Activated T-cell treated with anti-CD3 and anti-CD28 coated beads for 24 hours (primary cell): ENCODE results near the gene NTN4.
"Not testable (repeated sequence)": the region's sequence is repeated elsewhere in the genome, so short reads cannot be mapped to it uniquely, and the experiment has no call there.

Source experiments
- DNase-seq: peaks from one replicate; pipeline ENCODE4 v3.0.0-alpha.2; 2020; ENCODE audit warnings: low read depth

NTN4 gene

GRCh38 chr12:95790033-95790916 is at the start of gene NTN4:
Gene NTN4, minus strand, starts transcription at chr12:95790764. Its CDS starts 455 bp downstream, at chr12:95790309.
- DNase-seq: no peak

DNA sequence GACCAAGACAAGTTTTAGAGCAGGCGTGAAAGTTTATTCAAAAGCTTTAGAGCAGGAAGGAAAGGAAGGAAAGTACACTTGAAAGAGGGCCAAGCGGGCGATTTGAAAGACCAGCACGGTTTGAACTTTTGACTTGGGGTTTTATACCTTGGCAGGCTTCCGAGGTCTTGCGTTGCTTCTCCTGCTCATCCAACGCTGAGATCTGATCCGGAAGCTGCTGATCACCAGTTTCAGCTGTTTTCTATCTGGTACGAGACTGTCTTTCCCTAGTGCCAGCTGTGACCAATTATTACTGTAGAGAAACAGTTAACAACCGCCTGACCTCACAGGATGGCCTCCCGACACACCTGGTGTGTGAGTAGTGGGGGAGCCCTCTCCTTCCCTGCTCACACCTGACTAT is 47.6 kb upstream of the NTN4 start:
- DNase-seq: no peak

- DNase-seq: no peak
Measured at GRCh38 chr12:95837240-95838038, 46.9 kb upstream of the NTN4 start.

GRCh38 chr12:95836630-95837239 is 46.2 kb upstream of the NTN4 start:
- no peak for DNase-seq

DNA sequence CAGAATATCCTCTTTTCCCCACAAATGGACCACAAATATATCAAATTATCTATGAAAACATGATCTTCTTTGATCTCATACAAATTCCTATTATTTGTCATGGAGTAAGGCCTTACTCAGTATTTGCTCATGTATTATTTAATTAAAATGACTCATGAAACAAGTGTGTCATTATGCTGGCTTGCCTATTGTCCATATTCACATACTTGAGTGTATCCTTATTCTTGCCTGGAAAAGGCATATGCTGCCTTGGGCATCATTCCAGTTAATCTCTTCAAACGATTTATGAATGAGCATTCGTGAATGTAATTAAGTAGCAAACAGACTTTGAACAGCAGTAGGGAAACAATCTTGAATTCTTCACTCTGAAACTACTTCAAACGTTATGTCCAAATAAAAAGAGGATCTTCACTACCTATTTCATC is 45.6 kb upstream of the NTN4 start:
- DNase-seq: no peak

DNA sequence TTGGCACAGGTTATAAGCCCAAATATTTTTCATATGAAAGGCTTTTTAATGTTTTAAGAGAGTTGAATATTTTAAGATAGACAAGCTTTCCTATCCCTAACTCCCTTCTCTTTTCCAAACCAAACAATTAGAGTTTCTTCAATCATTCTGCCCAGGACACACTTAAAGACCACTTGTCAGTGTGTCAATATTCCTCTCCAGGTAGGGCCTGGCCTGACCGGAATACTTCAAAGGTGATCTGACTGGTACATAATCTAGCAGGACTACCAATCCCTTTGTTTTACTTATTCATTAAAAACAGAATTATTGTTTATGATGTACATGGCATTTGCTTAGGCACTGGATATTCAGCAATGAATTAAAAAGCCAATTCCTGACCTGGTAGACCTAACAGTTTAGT is 44.0 kb upstream of the NTN4 start:
- DNase-seq: no peak

- DNase-seq: no peak
Measured at GRCh38 chr12:95830335-95831089, 39.9 kb upstream of the NTN4 start.

DNA sequence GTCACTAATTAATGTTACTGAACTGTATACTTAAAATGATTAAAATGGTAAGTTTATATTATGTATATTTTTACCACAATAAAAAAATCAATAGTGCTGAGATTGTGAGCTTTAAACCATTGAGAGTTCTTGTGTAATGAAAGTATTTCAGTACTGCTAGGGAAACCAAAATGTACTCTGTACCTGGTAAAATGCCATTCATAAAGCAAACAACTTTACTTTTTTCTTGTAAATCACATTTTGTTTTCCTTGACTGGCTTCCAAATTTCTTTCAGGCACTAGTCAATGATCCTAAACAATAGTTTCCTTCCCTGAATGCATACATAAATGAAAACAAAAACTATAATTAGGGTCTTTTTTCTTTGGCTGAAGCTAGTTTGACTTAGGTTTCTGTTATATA is 38.8 kb upstream of the NTN4 start:
- DNase-seq: no peak

GRCh38 chr12:95820096-95820703 is 29.6 kb upstream of the NTN4 start:
- DNase-seq: no peak

DNA sequence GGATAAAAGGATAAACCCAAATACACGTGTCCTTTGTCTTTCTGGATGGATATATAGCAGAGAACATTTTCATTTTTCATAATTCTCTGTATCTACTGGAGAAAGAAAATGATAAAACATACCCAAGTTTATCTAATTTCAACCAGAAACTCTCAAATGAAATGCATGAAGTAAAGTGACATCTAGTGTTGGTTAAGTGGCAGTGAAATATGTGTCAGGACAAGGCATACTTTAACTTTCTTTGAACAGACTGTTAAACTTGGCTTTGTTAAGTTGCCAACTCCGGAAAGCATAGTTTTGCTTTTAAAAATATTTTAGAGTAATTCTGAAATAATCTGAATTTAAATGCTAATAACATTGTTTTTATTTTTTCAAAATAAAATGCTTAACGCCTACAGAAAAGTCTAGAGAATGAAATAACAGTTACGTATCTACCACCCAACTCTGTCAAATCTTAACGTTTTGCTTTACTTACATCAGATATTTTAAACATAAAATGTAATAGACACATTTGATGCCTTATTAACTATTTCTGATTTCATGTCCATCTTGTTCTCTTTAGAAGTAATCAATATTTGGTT is 25.2 kb upstream of the NTN4 start:
- no peak for DNase-seq

GRCh38 chr12:95812155-95812554 is 21.6 kb upstream of the NTN4 start:
- DNase-seq: not testable (repeated sequence)

DNA sequence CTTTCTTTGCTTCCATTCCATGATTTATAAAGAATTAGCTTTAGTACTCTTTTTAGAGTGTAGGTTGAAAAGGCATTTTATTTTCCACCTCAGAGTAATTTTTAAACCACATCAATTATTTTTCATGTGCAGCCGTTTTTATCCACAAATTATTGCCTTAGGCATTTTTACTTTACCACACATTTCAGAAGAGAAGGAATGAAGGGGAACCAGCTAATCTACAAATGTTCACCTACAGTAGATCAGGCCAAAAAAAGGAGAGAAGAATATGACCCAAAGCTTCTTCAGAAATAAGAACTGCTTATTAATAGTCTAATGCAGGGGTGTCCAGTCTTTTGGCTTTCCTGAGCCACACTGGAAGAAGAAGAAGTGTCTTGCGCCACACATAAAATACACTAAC is 19.8 kb upstream of the NTN4 start:
- DNase-seq: no peak

GRCh38 chr12:95809000-95809680 is 18.6 kb upstream of the NTN4 start:
- no peak for DNase-seq

DNA sequence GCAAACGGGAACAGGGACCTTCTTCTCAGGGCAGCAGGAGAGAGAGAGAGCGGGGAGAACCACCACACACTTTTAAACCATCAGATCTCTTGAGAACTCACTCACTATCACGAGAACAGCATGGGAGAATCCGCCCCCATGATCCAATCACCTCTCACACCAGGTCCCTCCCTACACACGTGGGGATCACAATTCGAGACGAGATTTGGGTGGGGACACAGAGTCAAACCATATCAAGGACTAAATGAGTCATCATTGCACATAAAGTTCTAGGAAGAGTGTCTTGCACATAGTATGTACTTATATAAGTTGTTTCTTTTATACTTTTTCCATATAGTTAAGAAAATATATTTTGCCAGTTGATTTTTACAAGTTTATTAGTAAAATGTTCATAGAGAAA is 17.6 kb upstream of the NTN4 start:
- DNase-seq: no peak

GRCh38 chr12:95805864-95806671 is 15.5 kb upstream of the NTN4 start:
- no peak for DNase-seq

DNA sequence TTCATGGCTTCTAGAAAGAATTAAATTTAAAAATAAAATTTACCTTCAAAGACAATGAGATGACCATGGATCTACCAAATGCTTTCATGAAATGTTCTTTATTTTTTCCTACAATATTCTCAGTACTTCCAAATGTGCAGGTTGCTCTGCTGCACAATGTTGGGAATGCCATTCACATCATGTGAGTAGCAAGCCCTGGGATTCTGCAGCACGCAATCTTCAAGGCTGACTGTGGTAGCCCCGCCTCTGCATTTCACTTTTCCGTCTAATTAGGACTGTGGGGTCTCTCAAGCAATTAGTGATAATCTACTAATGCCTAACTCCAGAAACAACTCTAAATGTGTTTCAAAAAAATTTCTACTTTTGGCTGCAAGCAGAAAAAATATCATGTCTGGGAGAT is 13.7 kb upstream of the NTN4 start:
- DNase-seq: no peak

DNA sequence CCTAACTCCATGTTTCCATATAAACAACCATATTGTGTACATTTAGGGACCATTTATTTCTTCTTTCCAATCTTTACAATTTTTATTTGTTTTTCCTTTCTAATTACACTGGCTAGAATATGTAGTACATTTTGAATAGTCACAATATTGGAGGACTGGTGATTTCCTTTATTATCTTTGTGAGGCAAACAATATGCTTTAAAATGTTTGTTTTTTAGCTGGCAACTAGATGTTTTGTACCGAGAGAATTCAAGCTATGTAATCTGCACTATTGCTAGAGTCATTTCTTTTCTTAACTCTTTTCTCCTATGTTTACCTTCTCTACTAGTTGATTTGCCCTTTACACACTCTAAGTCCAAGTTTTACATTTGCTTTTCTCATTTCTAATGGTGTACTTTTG is 13.3 kb upstream of the NTN4 start:
- DNase-seq: no peak

DNA sequence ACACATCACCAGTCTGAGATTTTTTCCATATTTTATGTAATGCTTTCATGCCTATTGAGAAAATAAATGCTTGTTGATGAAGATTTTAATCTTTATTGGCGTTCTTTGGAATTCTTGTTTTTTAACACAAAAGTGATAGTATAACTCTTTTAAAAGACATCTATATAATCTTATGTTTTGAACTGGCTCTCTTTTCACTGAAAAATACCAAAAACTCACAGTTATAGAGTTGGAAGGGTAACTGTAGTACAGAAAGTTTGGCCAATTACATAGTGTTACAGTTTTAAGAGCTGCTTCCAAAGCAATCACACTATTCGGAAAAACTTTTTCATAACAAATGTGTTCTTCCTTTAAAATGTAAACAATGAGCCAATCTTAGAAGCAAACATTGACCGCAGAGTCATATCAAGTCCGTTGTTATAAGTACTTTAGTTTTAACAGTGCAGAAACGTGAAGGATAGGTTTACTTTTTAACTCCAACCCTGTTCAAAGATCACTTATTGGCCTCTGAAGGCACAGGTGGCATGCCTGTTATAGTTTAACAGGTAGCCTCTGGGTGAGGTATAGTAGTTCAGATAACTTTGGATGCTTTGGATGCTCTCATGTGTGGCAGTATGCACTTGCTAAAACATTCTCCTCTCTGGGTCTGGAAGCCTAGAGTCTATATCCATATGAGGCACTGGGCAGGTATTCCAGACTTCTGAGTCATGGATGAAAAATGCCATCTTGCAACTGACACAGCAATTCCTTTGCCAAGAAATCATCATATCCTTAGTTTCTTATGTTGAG is 12.1 kb upstream of the NTN4 start:
- DNase-seq: no peak

DNA sequence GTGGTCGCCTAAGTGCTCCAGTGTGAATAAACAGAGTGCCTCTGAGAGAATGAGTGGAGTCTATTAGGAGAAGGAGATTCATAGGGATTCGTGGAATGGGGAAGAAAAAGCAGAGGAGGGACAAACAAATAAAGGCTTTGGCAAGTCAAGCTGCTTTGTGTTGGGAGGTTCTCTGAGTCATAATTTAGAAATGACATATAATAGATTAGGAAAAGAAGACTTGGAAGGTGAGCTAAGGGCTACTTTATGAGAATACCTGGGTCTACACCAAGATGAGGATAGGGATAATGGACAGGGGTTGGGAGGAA is 6.4 kb upstream of the NTN4 start:
- no peak for DNase-seq
